Astrocyte of the cerebellum (primary cell): Measurements from ENCODE around the gene RARB.

ENCODE experiments used
- DNase-seq: peaks from one replicate; pipeline ENCODE4 v3.0.0-alpha.2; 2011; ENCODE audit warnings: low read depth
- H3K4me3 ChIP-seq: 2 replicates; pipeline ENCODE4 v1.5.1; 2011; ENCODE audit warnings: mild to moderate bottlenecking, low read depth, low read length, moderate library complexity
- CTCF ChIP-seq: IDR thresholded peaks from 2 replicates; pipeline ENCODE4 v1.5.1; 2012; ENCODE audit warnings: low read length, low read depth, moderate library complexity, mild to moderate bottlenecking; ENCODE audit errors: missing control alignments
- in situ Hi-C: cut with HindIII; loops from 2 replicates; pipeline ENCODE4 v1.10.0; 2017; ENCODE audit warnings: low sequenced_read_pairs

RARB gene

GRCh38 chr3:25574172-25574765 is 146.2 kb downstream of the RARB start:
- in situ Hi-C loops, result no loop called here
- TF ChIP-seq CTCF, result no peak
- no peak overlapping the region for H3K4me3 ChIP-seq
- no peak for DNase-seq

GRCh38 chr3:25575001-25575400 is 146.9 kb downstream of the RARB start:
- H3K4me3 ChIP-seq, result no peak overlapping the region
- DNase-seq, result no peak
- in situ Hi-C loops, result loop anchor here (25.0 kb wide), 1 partner anchor 588 kb away; no protein-coding TSS in a partner anchor
- TF ChIP-seq CTCF, result no peak

GRCh38 chr3:25576146-25576545 is 148.1 kb downstream of the RARB start:
- DNase-seq, result no peak
- H3K4me3 ChIP-seq, result no peak overlapping the region
- TF ChIP-seq CTCF, result no peak
- in situ Hi-C loops, result loop anchor here (25.0 kb wide), 1 partner anchor 589 kb away; no protein-coding TSS in a partner anchor

GRCh38 chr3:25576831-25577454 is 148.9 kb downstream of the RARB start:
- H3K4me3 ChIP-seq, result no peak overlapping the region
- in situ Hi-C loops, result loop anchor here (25.0 kb wide), 1 partner anchor 590 kb away; no protein-coding TSS in a partner anchor
- no peak for TF ChIP-seq CTCF
- DNase-seq, result no peak

GRCh38 chr3:25578059-25578458 is 150.0 kb downstream of the RARB start:
- TF ChIP-seq CTCF, result no peak
- H3K4me3 ChIP-seq, result no peak overlapping the region
- DNase-seq, result no peak
- in situ Hi-C loops, result loop anchor here (25.0 kb wide), 1 partner anchor 591 kb away; no protein-coding TSS in a partner anchor

GRCh38 chr3:25580534-25580933 is 152.5 kb downstream of the RARB start:
- TF ChIP-seq CTCF, result no peak
- in situ Hi-C loops, result loop anchor here (10.0 to 25.0 kb wide), 2 partner anchors 146 to 593 kb away; no protein-coding TSS in a partner anchor
- DNase-seq, result no peak
- no peak overlapping the region for H3K4me3 ChIP-seq
